Hepatocyte (in vitro differentiated cells): ENCODE results near the gene KIF4A. TPM values are rescaled to one million over a fixed set of nuclear protein-coding genes. Genes with fewer than 3 reads are reported as not detected.
"Not testable (repeated sequence)": the region's sequence is repeated elsewhere in the genome, so short reads cannot be mapped to it uniquely, and the experiment has no call there.

Experiments used
- DNase-seq: peaks from one replicate; pipeline ENCODE4 v3.0.0-alpha.2; 2016; ENCODE audit warnings: low spot score
- H2AFZ ChIP-seq: fragments of 200-600 bp; sonication (generic); 2 replicates; pipeline ENCODE4 v1.6.0; 2016; ENCODE audit warnings: antibody characterized with exemption, mild to moderate bottlenecking
- H3K27ac ChIP-seq: fragments of 200-600 bp; sonication (generic); 2 replicates; pipeline ENCODE4 v1.5.1; 2016; ENCODE audit warnings: mild to moderate bottlenecking
- H3K27me3 ChIP-seq: fragments of 200-600 bp; sonication (generic); 2 replicates; pipeline ENCODE4 v1.6.1; 2016
- H3K36me3 ChIP-seq: fragments of 200-600 bp; sonication (generic); replicated peaks from 2 replicates; pipeline ENCODE4 v1.5.1; 2016; ENCODE audit warnings: low read depth; ENCODE audit not compliant: insufficient read depth
- H3K4me1 ChIP-seq: fragments of 200-600 bp; sonication (generic); 2 replicates; pipeline ENCODE4 v1.5.1; 2016; ENCODE audit warnings: mild to moderate bottlenecking, moderate library complexity; ENCODE audit not compliant: insufficient read depth
- H3K4me2 ChIP-seq: fragments of 200-600 bp; sonication (generic); 2 replicates; pipeline ENCODE4 v1.6.0; 2016
- H3K4me3 ChIP-seq: fragments of 200-600 bp; sonication (generic); 2 replicates; pipeline ENCODE4 v1.5.1; 2016; ENCODE audit warnings: mild to moderate bottlenecking
- H3K79me2 ChIP-seq: fragments of 200-600 bp; sonication (generic); 2 replicates; pipeline ENCODE4 v1.6.0; 2017; ENCODE audit warnings: mild to moderate bottlenecking
- H3K9me2 ChIP-seq: fragments of 200-600 bp; sonication (generic); replicated peaks from 2 replicates; pipeline ENCODE4 v1.6.0; 2017; ENCODE audit warnings: mild to moderate bottlenecking; ENCODE audit not compliant: insufficient read depth
- H3K9me3 ChIP-seq: fragments of 200-600 bp; sonication (generic); 2 replicates; pipeline ENCODE4 v1.5.1; 2016; ENCODE audit warnings: low read depth, mild to moderate bottlenecking
- H4K20me1 ChIP-seq: fragments of 200-600 bp; sonication (generic); 2 replicates; pipeline ENCODE4 v1.6.0; 2016; ENCODE audit warnings: mild to moderate bottlenecking; ENCODE audit not compliant: insufficient read depth, poor library complexity, severe bottlenecking
- CTCF ChIP-seq: fragments of 200-600 bp; sonication (generic); IDR thresholded peaks from 2 replicates; pipeline ENCODE4 v1.5.1; 2016; ENCODE audit warnings: antibody characterized with exemption, mild to moderate bottlenecking; ENCODE audit not compliant: poor library complexity
- EZH2 ChIP-seq: fragments of 200-600 bp; sonication (generic); IDR thresholded peaks from 2 replicates; pipeline ENCODE4 v1.6.1; 2016; ENCODE audit warnings: antibody characterized with exemption, mild to moderate bottlenecking, borderline replicate concordance
- EZH2phosphoT487 ChIP-seq: fragments of 200-600 bp; sonication (generic); IDR thresholded peaks from one replicate; pipeline ENCODE4 v1.6.1; 2018; ENCODE audit warnings: antibody characterized with exemption, mild to moderate bottlenecking, low read depth, moderate library complexity; ENCODE audit not compliant: unreplicated experiment, severe bottlenecking
- WGBS: methylation state at CpG from one replicate; pipeline ENCODE4 v1.1.6; 2016; ENCODE audit warnings: low lambda C conversion rate; ENCODE audit errors: missing lambda C conversion rate; 5-methylcytosine and 5-hydroxymethylcytosine counted together
- polyA plus RNA-seq: library from polyadenylated mRNA; unstranded; fragments of >200 nt; fragmentation: Nextera tagmentation; extraction: Ambion mirVana; gene quantifications from 2 replicates; pipeline ENCODE4 v1.2.1, GENCODE V29; 2016
- total RNA-seq: library from RNA; depleted of rRNA; stranded (reverse); fragments of >200 nt; gene quantifications from 2 replicates; pipeline ENCODE4 v1.2.3, GENCODE V29; 2014

KIF4A gene
- total and polyA plus RNA-seq, 2 experiments from 2014 or later, result 4.2 to 6.4 TPM

GRCh38 chrX:70264784-70265183 is 25.1 kb upstream of the KIF4A start:
- Histone ChIP-seq H3K27me3 (no peaks in the 10 kb centered on the region), H3K4me3 (no peak overlapping the region), H3K4me2 (no peak overlapping the region), H3K36me3 (no peaks in the 10 kb centered on the region), H2AFZ (no peak overlapping the region), H3K9me3 (no peaks in the 10 kb centered on the region), H3K79me2 (no peaks in the 10 kb centered on the region), H4K20me1 (no peaks in the 10 kb centered on the region), H3K9me2 (no peaks in the 10 kb centered on the region), H3K27ac (no peak overlapping the region), H3K4me1 (peaks cover 3% of the 10 kb centered on the region)
- no peak for DNase-seq
- 59% methylated on average over 3 of the region's 3 CpGs for WGBS
- no peak for TF ChIP-seq CTCF
- TF ChIP-seq EZH2, result no peak
- no peak for TF ChIP-seq EZH2phosphoT487

- H4K20me1 ChIP-seq, result no peaks in the 10 kb centered on the region
- no peaks in the 10 kb centered on the region for H3K36me3 ChIP-seq
These were observed 21.9 kb upstream of the KIF4A start, which contains the start of gene ARR3 for GRCh38 chrX:70268034-70268433. Gene ARR3, plus strand, starts transcription at chrX:70268334. Its CDS starts 1,052 bp downstream, at chrX:70269386.

GRCh38 chrX:70274029-70274428 is 15.9 kb upstream of the KIF4A start:
- H2AFZ ChIP-seq, H3K9me3 ChIP-seq, H3K36me3 ChIP-seq, H3K4me2 ChIP-seq, H3K27me3 ChIP-seq, H3K4me1 ChIP-seq, DNase-seq, H3K79me2 ChIP-seq, H4K20me1 ChIP-seq, H3K9me2 ChIP-seq, H3K27ac ChIP-seq, H3K4me3 ChIP-seq: not testable (repeated sequence)
- WGBS, result 84% methylated on average over 7 of the region's 7 CpGs

More at GRCh38 chrX:70268034-70268433, 21.9 kb upstream of the KIF4A start, which contains the start of gene ARR3:
- Histone ChIP-seq H3K9me3 (no peaks in the 10 kb centered on the region), H2AFZ (no peak within 1 kb of the TSS), H3K4me2 (no peak within 1 kb of the TSS), H3K9me2 (no peaks in the 10 kb centered on the region), H3K27ac (no peak within 1 kb of the TSS), H3K4me1 (no peaks in the 10 kb centered on the region), H3K27me3 (no peaks in the 10 kb centered on the region), H3K4me3 (no peak within 1 kb of the TSS), H3K79me2 (no peaks in the 10 kb centered on the region)
- TF ChIP-seq EZH2phosphoT487 (no peak), EZH2 (no peak), CTCF (no peak)
- DNase-seq, result no peak

GRCh38 chrX:70279081-70279480 is 10.8 kb upstream of the KIF4A start:
- H3K4me1 ChIP-seq, result no peaks in the 10 kb centered on the region
- no peak overlapping the region for H3K4me2 ChIP-seq
- WGBS, result 76% methylated on average over 3 of the region's 3 CpGs
- H3K36me3 ChIP-seq, result no peaks in the 10 kb centered on the region
- H3K27me3 ChIP-seq, result no peaks in the 10 kb centered on the region
- no peaks in the 10 kb centered on the region for H3K9me2 ChIP-seq
- no peaks in the 10 kb centered on the region for H3K9me3 ChIP-seq
- H4K20me1 ChIP-seq, result no peaks in the 10 kb centered on the region
- H3K79me2 ChIP-seq, result no peaks in the 10 kb centered on the region
- no peak overlapping the region for H3K27ac ChIP-seq
- H2AFZ ChIP-seq, result no peak overlapping the region
- H3K4me3 ChIP-seq, result no peak overlapping the region
- no peak for DNase-seq
- TF ChIP-seq EZH2phosphoT487, result no peak
- no peak for TF ChIP-seq EZH2
- no peak for TF ChIP-seq CTCF
